GM18907 (cell line): ENCODE results near the gene ATG9A.
A peak's percentile ranks its signal among the peaks of the same experiment; 100 is the strongest.

Experiments
- ATAC-seq: cut with Tn5 transposase; IDR thresholded peaks from one replicate; pipeline ENCODE4 v1.9.1; 2021; ENCODE audit warnings: mild to moderate bottlenecking, moderate library complexity; ENCODE audit not compliant: unreplicated experiment

Gene ATG9A

DNA sequence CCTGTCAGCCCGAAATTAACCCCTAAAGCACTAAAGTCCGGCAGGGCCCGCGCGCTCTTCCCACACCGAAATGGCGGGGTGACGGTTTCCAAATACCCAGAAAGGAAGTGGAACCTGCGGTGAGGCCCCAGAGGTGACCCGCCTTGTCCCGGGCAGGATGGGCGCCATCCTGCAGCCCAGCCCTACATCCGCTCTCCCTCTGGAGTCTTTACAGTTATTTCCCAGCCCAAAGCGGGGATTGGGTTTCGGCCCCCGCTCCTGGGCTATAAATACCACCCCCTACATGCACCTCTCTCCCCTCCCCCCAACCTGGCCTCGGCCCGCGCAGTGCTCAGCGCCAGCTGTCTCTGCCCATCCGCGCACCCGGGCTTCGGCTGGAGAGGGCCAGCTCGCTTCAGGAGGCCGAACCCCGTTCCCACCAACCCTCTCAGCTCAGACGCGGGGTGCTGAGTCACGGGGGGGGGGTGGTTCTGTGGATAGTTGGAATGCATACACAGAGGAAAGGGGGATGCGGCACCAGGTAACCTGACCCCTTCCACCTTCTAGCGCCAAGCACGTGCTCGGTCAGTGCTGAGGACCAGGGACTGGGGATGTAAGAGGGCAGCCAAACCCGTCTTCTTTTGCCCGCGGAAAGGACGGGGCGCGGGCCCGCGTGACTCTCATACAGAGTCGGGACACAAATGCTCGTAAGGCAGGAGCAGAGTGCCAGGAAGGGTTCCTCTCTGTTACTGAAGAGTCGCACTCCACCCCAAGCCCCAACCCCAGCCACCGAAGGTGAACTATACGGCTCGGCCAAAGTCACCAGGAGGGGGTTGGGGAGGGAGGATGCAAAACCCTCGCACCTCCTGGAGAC, 23.7 kb upstream of the ATG9A start, which contains the start of gene TUBA4B:
TUBA4B (plus strand) TSS at position 344 of the 853 bp plus-strand sequence; CDS start at position 509, 165 bp downstream.
- peak; percentile 10 for ATAC-seq

DNA sequence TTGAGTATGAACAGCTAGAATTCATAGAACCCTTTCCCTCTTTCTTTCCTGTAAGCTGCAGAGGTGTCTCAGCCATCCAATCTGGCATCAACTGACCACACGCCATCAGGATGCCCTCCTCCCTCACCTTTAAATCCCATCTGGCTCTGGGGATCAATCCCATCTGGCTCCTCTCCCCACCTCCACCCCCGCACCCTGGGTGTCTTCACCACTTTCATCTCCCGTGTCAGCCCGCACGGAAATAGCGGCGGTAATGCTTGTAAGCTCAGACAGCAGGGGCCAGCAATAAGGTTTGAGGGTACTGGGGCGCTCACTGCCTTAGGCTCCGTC, 23.1 kb upstream of the ATG9A start:
- ATAC-seq, result no peak

DNA sequence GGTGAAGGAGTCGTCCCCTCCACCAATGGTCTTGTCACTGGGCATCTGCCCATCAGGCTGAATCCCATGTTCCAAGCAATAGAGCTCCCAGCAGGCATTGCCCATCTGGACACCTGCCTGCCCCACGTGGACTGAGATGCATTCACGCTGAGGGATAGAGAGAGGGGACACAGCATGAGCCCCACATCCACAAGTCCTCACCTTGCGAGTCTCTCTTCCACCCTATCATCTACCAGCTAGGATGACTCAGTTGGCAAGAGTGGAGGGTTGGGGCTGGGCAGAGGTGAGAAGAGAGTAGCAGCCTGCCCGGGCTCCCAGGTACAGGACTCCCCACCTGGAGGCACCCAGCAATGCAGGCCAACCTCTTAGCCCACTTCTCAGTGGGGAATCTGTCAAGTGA, 22.6 kb upstream of the ATG9A start:
- no peak for ATAC-seq

DNA sequence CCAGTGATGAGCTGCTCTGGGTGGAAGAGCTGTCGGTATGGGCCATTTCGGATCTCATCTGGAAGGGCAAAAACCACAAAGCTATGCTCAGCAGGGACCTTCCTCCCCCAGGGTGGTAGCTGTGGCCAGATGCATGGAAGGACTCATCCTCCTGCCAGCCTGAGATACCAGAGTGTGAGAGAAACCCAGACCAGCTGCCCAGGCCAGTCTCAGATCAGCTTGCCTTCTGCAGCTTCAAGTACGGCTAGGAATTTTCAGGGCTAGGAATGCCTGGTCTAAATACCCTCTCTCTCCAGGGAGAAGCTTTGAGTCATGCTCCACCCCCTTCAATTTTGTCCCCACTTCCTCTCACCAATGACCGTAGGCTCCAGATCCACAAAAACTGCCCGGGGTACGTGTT, 22.2 kb upstream of the ATG9A start:
- no peak for ATAC-seq

DNA sequence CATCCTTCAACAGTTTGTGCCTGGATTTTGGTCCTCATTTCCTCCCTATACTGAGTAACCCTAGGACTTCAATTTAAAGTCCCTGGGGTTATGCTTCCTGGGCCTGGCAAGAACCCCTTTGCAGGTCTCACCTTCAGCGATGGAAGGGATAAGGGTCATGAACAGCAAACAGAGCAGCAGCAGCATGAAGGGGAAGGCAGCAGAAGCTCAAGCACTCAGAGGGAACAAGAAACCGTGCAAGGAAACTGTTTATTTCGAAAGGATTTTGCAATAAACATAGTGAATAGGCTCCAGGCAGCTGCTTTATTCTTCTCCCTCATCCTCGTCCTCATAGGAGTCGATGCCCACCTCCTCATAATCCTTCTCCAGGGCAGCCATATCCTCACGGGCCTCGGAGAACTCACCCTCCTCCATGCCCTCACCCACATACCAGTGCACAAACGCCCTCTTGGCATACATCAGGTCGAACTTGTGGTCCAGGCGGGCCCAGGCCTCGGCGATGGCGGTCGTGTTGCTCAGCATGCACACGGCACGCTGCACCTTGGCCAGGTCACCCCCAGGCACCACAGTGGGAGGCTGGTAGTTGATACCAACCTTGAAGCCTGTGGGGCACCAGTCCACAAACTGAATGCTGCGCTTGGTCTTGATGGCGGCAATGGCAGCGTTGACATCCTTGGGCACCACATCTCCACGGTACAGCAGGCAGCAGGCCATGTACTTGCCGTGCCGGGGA, 20.8 kb upstream of the ATG9A start:
- no peak for ATAC-seq

DNA sequence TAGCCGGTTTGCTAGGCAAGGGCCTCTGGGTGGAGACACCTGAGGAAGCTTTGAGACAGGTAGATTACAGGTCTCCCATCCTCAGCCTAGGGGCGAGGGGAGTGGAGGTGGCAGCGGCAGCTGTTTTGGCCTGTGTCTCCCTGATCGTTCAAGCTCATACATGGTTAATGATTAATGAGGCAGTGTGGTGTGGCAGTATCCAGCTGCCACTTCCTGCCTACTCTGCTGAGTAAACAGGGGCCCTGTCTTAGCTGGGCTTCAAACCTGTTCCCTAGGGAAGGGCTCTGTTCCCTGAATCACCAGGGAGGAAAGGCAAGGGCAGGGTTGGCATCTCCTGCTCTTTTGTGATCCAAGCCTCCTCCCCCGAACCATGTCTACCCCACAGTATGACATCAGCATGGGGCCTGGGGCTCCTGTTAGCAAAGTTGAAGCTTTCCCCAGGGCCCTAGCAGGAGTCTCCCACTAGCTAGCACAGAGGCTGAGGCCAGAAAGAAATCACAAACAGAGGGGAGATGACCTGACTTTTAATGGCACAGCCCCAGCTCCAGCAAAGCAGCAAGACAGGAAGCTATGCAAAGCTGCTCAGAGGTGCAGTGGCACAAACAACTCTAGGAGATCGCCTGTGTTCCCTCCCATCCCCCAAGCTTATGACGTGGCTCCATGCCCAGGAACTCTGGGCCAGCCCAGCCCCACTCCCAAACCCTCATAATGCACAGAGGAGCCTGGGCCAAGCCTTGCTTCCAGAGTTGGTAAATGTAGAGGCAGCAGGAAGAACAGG, 20.0 kb upstream of the ATG9A start:
- peak; percentile 55 for ATAC-seq

DNA sequence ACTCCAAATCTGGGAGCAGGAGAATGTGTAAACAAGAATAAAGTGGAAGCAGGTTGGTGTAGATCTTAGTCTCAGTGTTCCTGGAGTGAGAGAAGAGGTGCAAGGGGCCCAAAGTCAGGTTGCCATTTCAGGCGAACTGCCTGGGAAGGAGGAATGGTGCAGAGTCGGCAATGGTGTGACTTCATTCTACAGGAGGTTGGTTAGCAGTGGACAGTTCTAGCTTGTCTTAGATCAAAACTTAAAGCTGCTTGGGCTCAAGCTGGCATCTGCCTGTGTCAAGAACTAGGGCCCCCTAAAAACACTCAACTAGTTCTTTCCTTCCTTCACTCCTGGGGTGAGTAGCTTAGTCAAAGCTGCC, 19.4 kb upstream of the ATG9A start:
- no peak for ATAC-seq

DNA sequence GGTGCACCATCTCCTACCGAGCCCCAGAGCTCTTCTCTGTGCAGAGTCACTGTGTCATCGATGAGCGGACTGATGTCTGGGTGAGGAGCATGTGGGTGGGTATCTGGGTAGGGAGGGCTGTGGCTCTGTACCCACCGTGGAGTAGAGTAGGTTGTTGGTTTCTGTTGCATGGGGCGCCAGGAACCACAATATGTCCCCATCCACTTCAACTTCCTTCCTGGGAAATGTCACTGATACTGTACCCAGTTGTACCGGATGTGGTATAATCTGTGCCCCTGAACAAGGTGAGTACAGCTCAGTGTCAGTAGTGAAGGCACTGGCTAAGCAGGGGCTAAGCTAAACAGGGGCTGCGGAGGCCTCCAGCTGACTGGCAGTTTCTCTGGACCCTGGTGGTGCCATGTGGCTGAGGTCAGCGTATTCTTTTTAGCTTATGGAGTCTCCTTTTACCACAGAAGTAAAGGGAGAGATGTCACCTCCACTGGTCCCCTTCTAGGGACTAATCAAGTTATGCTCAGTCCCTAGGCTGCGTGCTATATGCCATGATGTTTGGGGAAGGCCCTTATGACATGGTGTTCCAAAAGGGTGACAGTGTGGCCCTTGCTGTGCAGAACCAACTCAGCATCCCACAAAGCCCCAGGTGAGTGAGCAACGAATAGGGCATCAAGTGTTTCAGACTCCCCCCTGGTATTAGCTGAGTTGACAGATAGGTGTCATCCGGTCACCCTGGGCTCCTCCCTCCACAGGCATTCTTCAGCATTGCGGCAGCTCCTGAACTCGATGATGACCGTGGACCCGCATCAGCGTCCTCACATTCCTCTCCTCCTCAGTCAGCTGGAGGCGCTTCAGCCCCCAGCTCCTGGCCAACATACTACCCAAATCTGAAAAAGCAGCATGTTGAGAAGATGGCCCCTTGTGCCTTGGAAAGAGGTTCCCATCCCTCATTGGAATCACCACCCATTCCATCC, 18.5 kb upstream of the ATG9A start:
- ATAC-seq, result no peak

DNA sequence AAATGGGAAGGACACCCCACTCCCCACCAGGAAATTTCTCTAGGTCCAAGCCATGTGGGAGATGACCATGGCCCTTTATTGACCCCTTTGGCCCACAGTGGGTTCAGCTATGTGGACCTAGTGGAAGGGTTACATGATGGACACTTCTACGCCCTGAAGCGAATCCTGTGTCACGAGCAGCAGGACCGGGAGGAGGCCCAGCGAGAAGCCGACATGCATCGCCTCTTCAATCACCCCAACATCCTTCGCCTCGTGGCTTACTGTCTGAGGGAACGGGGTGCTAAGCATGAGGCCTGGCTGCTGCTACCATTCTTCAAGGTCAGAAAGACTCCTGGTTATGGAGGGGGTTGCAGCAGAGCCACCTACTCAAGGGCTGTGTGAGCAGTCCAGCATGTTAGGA, 17.1 kb upstream of the ATG9A start:
- no peak for ATAC-seq

DNA sequence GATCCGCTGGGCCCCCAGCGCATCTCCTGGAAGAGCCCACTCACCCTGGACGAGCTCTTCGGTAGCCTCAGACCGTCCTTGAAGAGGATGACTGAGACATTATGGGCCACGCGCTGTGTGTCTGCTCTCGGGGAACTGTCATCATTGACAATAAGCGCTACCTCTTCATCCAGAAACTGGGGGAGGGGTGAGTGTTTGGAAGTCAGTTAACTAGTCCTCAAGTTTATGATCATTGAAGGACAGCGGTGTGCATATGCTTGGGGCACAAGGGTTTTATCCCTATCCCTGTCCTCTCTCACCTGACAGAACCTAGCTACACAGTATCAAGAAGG, 16.4 kb upstream of the ATG9A start:
- ATAC-seq, result no peak

DNA sequence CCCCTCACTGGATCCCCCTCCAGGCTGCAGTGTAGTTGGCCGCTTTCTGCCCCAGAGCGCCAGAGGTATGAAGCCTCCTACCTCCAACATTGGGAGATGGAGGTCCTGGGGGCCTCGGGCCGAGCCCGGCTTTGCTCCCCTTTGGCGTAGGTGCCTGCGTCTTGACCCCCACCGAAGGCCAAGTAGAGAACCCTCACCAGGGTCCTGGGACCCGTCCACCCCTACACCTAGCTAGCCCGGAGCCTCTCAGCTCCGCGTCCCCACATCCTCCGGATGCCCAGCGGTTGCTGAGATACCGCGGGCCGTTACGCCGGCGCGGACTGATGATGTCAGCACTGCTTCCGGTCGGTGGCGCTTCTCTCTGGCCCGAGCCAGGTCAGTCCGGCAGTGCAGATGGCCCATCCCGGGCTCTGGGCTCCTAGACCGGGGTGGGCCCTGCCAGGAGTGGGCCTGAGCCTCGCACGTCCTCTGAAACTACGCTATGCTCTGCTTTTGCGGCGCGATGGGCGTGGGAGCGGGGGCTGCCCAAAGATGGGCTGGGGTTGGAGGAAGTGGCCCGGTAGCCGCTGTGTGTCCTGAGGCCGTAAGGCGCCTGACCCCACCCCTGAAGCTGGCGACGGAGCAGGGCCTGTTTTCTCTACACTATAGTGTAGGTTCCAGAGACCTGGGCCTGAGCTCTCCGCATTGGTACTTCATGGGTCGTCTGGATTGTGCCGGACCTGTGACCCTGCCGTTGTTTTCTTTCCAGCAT, 15.9 kb upstream of the ATG9A start, which contains the start of the genes GLB1L and STK16:
GLB1L (minus strand) TSS at position 297 of the 751 bp plus-strand sequence. CDS start 1,871 bp downstream, outside the sequence.
STK16 (plus strand) TSS at position 332 of the 751 bp plus-strand sequence. CDS start 521 bp downstream, outside the sequence.
- peak; percentile 68 for ATAC-seq

DNA sequence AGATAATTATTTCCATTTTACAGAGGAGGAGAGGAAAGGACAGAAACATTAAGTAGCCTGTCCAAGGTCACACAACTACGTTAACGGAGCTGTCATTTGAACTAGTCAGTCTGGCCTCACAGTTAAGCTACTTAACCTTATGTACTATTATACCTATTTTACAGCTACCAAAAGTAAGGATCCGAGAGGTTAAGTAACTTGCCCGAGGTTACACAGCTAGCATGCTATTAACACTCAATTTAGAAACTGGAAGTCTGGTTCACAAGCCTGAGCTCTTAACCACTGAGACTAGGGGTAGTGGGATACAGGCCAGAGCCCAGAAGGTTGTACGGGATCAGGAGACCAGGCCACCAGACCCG, 15.3 kb upstream of the ATG9A start:
- no peak for ATAC-seq

DNA sequence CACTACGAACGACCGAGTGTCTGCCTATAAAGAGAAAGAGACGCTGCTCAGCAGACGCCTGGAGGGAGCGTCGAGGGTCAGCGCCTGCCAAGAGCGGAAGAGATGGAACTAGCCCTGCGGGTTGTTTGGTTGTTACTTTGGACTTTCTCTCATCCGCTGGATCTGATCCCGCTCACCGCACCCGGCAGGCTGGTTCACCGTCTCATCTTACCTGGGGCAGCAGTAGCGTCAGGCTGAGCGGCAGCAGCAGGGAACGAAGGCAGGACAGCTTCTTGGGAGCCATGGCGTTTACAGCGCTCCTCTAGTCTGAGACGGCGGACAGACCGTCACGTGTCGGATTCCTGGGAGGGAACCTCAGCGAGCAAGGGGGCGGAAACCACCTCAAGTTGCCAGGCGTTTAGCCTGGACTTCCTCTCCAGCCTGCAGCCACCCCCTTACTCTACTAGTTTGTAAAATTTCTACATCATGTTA, 13.9 kb upstream of the ATG9A start:
- no peak for ATAC-seq

DNA sequence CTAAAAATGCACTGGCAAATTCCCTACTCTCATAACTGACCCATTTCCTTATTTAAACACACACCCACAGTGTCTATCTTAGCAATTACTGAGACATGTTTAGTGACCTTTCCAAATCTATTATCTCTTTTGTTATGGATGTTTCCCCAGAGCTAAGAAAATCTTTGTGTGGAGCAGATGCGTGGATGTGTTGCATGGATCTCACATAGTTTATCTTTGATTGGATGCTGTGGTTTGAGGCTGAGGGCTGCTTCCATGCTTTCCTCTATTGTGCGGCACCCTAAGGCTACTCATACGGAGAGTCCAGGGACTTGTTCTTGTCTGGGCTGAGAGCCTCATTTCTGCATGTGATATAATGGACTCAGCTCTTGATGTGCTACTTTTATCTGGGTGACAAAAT, 4.9 kb upstream of the ATG9A start:
- no peak for ATAC-seq

DNA sequence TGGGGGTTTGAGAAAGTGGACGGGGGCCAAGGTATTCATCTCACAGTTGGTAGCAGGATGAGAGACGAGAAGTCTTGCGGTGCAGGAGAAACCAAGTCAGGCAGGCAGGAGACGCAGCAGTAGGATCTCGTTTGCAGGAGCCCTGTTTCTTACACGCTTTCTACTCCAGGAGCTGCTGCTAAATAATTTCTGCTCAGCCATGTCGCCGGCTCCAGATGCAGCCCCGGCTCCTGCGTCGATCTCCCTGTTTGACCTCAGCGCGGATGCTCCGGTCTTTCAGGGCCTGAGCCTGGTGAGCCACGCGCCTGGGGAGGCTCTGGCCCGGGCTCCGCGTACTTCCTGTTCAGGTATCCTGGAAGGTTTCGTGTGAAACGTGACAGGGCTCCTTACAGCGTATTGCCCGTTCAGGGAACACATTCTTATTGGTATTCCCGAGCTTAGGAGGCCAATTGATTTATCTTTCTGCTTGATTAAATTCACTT, 664 bp upstream of the ATG9A start:
- ATAC-seq, result peak; percentile 28

DNA sequence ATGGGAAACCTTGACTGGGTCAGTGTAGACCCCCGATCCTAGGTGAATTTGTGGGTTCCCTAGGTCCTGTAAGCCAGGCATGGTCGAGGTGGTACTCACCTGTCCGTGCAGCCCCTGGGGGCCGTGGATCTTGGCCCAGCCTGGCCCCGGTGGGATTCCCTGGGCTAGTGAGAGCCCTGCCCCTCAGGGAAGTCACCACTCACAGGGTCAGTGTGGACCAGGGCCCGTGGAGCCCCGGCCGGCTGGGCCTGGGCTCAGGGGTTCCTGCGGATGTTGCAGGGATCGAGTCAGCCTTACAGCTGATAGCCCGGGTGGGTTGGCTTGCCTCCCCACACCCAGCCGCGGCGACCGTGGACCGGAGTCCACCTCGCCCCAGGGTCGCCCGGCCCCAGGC, 528 bp downstream of the ATG9A start:
- ATAC-seq, result no peak

DNA sequence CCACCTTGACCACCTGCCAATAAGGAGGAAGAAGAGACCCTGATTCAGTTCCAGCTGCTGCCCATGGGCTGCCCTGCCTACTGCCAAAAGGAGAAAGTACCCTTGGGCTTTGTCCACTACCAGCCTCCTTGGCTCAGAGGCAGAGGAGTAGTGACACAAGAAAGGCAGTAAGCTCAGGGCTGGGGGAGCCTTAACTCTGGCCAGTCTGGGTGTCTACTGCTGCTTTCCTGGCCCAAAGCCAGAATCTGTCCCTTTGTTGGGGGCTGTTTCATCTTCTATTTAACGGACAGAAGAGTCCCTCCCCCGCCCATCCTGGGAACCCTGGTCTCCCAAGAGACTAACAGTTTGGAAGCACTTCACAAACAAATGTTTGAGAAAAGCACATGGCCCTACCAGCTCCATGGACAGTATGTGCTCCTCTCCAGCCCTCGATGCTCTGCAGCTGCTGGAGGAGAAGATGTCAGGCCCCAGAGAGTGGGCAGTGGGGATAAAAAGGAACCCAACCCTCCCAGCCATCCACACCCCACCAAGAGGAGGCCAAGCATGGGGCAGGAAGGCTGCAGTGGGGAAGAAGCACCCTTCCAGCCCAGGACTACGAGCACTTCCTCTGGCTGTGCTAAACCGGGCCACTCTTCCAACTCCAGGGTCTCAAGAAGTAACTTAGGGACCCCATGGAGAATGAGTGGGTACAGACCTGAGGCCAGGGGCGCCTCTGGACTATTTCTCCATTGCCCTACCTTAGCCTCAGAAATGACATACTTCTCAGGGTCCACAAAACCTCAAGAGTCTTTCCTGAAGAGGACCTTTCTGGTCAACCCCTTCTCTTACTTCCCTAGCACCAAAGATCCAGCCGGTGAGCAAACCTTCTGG, 1.2 kb downstream of the ATG9A start:
- no peak for ATAC-seq

DNA sequence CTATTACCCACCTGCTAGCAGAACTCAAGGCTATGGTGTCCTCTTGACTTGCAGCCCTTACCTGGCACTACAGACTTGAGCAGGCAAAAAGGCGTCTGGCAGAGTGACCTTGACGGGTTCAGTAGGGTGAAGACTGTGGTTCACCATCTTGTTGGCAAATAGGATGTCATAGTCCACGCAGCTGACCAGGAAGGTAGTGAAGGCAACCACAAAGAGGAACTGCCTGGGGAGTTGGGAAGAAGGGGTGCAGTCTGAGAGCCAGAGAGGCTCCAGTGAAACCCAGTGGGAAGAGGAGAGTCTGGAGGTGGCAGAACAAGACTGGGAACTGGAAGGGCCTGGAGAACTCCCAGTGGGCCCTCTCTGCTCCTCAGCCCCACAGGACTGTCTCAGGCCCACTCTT, 4.1 kb downstream of the ATG9A start:
- ATAC-seq, result no peak
